ENCODE data around the gene ATP2C2.

The ATP2C2 gene

GRCh38 chr16:84360748-84361147, 7.6 kb upstream of the ATP2C2 start:
- no peak overlapping the region for H3K4me3 ChIP-seq (ENCODE audit: insufficient read depth, low read depth, low read length, poor library complexity, severe bottlenecking)
- no peaks in the 10 kb centered on the region for H3K9me3 ChIP-seq (ENCODE audit: control insufficient read depth, low read length)
- no peaks in the 10 kb centered on the region for H3K27me3 ChIP-seq (replicated peaks; ENCODE audit: control insufficient read depth, insufficient read depth, low read length, poor library complexity, severe bottlenecking)
- no peaks in the 10 kb centered on the region for H3K4me1 ChIP-seq (ENCODE audit: control insufficient read depth, insufficient read depth, low read length, poor library complexity, severe bottlenecking)
- H3K36me3 ChIP-seq (ENCODE audit: control insufficient read depth, insufficient read depth, low read length): no peaks in the 10 kb centered on the region
- no peak for DNase-seq
- H3K27ac ChIP-seq (ENCODE audit: insufficient read depth, low read length, poor library complexity, severe bottlenecking): no peak overlapping the region

GRCh38 chr16:84361546-84361945, 6.8 kb upstream of the ATP2C2 start:
- Histone ChIP-seq H3K27me3 (replicated peaks; ENCODE audit: control insufficient read depth, insufficient read depth, low read length, poor library complexity, severe bottlenecking) (no peaks in the 10 kb centered on the region), H3K9me3 (ENCODE audit: control insufficient read depth, low read length) (no peaks in the 10 kb centered on the region), H3K4me1 (ENCODE audit: control insufficient read depth, insufficient read depth, low read length, poor library complexity, severe bottlenecking) (no peaks in the 10 kb centered on the region), H3K36me3 (ENCODE audit: control insufficient read depth, insufficient read depth, low read length) (no peaks in the 10 kb centered on the region), H3K4me3 (ENCODE audit: insufficient read depth, low read depth, low read length, poor library complexity, severe bottlenecking) (no peak overlapping the region), H3K27ac (ENCODE audit: insufficient read depth, low read length, poor library complexity, severe bottlenecking) (no peak overlapping the region)
- no peak for DNase-seq

GRCh38 chr16:84362471-84362941, 5.8 kb upstream of the ATP2C2 start:
- no peak overlapping the region for H3K27ac ChIP-seq (ENCODE audit: insufficient read depth, low read length, poor library complexity, severe bottlenecking)

DNA sequence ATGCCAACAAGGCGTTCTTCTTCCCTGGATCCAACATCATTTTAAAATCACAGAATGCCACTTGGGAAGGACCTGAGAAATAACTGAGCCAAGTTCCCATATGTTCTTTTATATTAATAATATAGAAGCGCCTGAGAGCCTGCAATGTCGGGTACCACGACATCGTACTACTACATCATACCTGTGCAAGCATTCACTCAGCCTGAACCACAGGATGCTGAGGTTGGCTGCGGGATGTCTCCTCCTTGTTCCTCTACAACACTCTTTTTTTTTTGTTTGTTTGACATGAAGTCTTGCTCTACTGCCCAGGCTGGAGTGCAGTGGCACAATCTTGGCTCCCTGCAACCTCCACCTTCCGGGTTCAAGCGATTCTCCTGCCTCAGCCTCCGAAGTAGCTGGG, 2.1 kb upstream of the ATP2C2 start:
- H3K27me3 ChIP-seq (replicated peaks; ENCODE audit: control insufficient read depth, insufficient read depth, low read length, poor library complexity, severe bottlenecking): peaks cover 19% of the 10 kb centered on the region
- H3K9me3 ChIP-seq (ENCODE audit: control insufficient read depth, low read length): no peaks in the 10 kb centered on the region
- no peak overlapping the region for H3K27ac ChIP-seq (ENCODE audit: insufficient read depth, low read length, poor library complexity, severe bottlenecking)
- H3K4me1 ChIP-seq (ENCODE audit: control insufficient read depth, insufficient read depth, low read length, poor library complexity, severe bottlenecking): peaks cover 8% of the 10 kb centered on the region
- no peak overlapping the region for H3K4me3 ChIP-seq (ENCODE audit: insufficient read depth, low read depth, low read length, poor library complexity, severe bottlenecking)
- H3K36me3 ChIP-seq (ENCODE audit: control insufficient read depth, insufficient read depth, low read length): no peaks in the 10 kb centered on the region
- no peak for DNase-seq

More at GRCh38 chr16:84362471-84362941, 5.8 kb upstream of the ATP2C2 start:
- no peak overlapping the region for H3K4me3 ChIP-seq (ENCODE audit: insufficient read depth, low read depth, low read length, poor library complexity, severe bottlenecking)
- peaks cover under 1% of the 10 kb centered on the region for H3K27me3 ChIP-seq (replicated peaks; ENCODE audit: control insufficient read depth, insufficient read depth, low read length, poor library complexity, severe bottlenecking)
- H3K36me3 ChIP-seq (ENCODE audit: control insufficient read depth, insufficient read depth, low read length): no peaks in the 10 kb centered on the region
- H3K4me1 ChIP-seq (ENCODE audit: control insufficient read depth, insufficient read depth, low read length, poor library complexity, severe bottlenecking): no peaks in the 10 kb centered on the region
- H3K9me3 ChIP-seq (ENCODE audit: control insufficient read depth, low read length): no peaks in the 10 kb centered on the region
- no peak for DNase-seq

DNA sequence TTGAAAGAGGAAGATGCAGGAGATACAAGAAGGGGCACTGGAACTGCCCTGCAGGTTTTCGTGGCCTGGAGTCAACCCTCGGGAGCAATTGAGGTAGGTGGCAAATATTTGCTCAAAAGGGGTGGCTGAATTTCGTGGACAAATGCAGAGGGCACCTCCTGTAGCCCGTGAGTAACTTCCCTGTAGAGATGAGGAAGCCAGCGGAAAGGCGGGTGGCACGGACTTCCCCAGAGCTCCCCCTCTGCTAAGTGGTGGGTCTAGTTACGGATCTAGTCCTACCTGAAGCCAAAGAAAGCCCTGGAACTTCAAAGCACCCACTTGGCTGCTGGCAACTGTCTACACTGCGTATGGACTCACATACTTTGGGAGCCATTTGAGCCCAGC, 1.0 kb upstream of the ATP2C2 start:
- no peak overlapping the region for H3K27ac ChIP-seq (ENCODE audit: insufficient read depth, low read length, poor library complexity, severe bottlenecking)
- H3K4me3 ChIP-seq (ENCODE audit: insufficient read depth, low read depth, low read length, poor library complexity, severe bottlenecking): no peak overlapping the region
- no peaks in the 10 kb centered on the region for H3K36me3 ChIP-seq (ENCODE audit: control insufficient read depth, insufficient read depth, low read length)
- no peaks in the 10 kb centered on the region for H3K9me3 ChIP-seq (ENCODE audit: control insufficient read depth, low read length)
- peaks cover 8% of the 10 kb centered on the region for H3K4me1 ChIP-seq (ENCODE audit: control insufficient read depth, insufficient read depth, low read length, poor library complexity, severe bottlenecking)
- no peak for DNase-seq
- H3K27me3 ChIP-seq (replicated peaks; ENCODE audit: control insufficient read depth, insufficient read depth, low read length, poor library complexity, severe bottlenecking): peaks cover 25% of the 10 kb centered on the region

DNA sequence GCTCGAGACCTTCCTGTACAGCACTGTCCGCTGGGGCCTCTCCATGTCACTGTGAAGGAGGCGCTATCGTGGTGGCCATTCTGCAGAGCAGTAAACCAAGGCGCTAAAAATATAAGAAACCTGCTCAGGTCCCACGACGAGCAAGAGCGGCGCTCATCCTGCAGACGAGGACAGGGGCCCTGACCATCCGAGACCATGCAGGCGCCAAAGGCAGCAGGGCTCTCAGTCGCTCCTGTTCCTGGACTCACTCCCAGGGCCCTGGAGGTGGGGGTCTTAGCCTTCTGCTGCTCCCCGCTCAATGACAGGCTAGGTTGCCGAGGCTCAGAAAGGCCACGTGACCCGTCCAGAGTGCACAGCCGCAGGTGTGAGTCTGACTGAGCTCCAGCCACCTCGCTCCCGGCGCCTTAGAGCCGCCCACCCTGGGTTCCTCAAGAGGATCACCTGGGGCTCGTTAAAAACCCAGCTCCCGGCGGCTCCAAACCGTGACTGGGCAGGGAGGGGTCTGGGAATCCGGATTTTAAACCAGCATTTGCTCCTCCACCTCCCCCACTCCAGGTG, 509 bp upstream of the ATP2C2 start:
- Histone ChIP-seq H3K9me3 (ENCODE audit: control insufficient read depth, low read length) (no peaks in the 10 kb centered on the region), H3K36me3 (ENCODE audit: control insufficient read depth, insufficient read depth, low read length) (no peaks in the 10 kb centered on the region), H3K27ac (ENCODE audit: insufficient read depth, low read length, poor library complexity, severe bottlenecking) (no peak overlapping the region), H3K4me1 (ENCODE audit: control insufficient read depth, insufficient read depth, low read length, poor library complexity, severe bottlenecking) (peaks cover 8% of the 10 kb centered on the region), H3K27me3 (replicated peaks; ENCODE audit: control insufficient read depth, insufficient read depth, low read length, poor library complexity, severe bottlenecking) (peaks cover 25% of the 10 kb centered on the region), H3K4me3 (ENCODE audit: insufficient read depth, low read depth, low read length, poor library complexity, severe bottlenecking) (no peak overlapping the region)
- DNase-seq: no peak

- H3K36me3 ChIP-seq (ENCODE audit: control insufficient read depth, insufficient read depth, low read length): no peaks in the 10 kb centered on the region
- no peak overlapping the region for H3K4me3 ChIP-seq (ENCODE audit: insufficient read depth, low read depth, low read length, poor library complexity, severe bottlenecking)
- DNase-seq: no peak
- H3K27me3 ChIP-seq (replicated peaks; ENCODE audit: control insufficient read depth, insufficient read depth, low read length, poor library complexity, severe bottlenecking): peaks cover 25% of the 10 kb centered on the region
- no peaks in the 10 kb centered on the region for H3K9me3 ChIP-seq (ENCODE audit: control insufficient read depth, low read length)
- H3K4me1 ChIP-seq (ENCODE audit: control insufficient read depth, insufficient read depth, low read length, poor library complexity, severe bottlenecking): peaks cover 8% of the 10 kb centered on the region
- H3K27ac ChIP-seq (ENCODE audit: insufficient read depth, low read length, poor library complexity, severe bottlenecking): no peak overlapping the region
These were observed 767 bp downstream of the ATP2C2 start for GRCh38 chr16:84369105-84369504.

- Histone ChIP-seq H3K4me1 (ENCODE audit: control insufficient read depth, insufficient read depth, low read length, poor library complexity, severe bottlenecking) (peaks cover 8% of the 10 kb centered on the region), H3K27ac (ENCODE audit: insufficient read depth, low read length, poor library complexity, severe bottlenecking) (no peak overlapping the region), H3K27me3 (replicated peaks; ENCODE audit: control insufficient read depth, insufficient read depth, low read length, poor library complexity, severe bottlenecking) (peaks cover 25% of the 10 kb centered on the region), H3K4me3 (ENCODE audit: insufficient read depth, low read depth, low read length, poor library complexity, severe bottlenecking) (no peak overlapping the region), H3K36me3 (ENCODE audit: control insufficient read depth, insufficient read depth, low read length) (no peaks in the 10 kb centered on the region), H3K9me3 (ENCODE audit: control insufficient read depth, low read length) (no peaks in the 10 kb centered on the region)
- DNase-seq: no peak
These were observed 1.7 kb downstream of the ATP2C2 start for GRCh38 chr16:84369938-84370627.

- DNase-seq: no peak
- H3K4me3 ChIP-seq (ENCODE audit: insufficient read depth, low read depth, low read length, poor library complexity, severe bottlenecking): no peak overlapping the region
- no peaks in the 10 kb centered on the region for H3K9me3 ChIP-seq (ENCODE audit: control insufficient read depth, low read length)
- H3K4me1 ChIP-seq (ENCODE audit: control insufficient read depth, insufficient read depth, low read length, poor library complexity, severe bottlenecking): peaks cover 8% of the 10 kb centered on the region
- H3K36me3 ChIP-seq (ENCODE audit: control insufficient read depth, insufficient read depth, low read length): no peaks in the 10 kb centered on the region
- no peak overlapping the region for H3K27ac ChIP-seq (ENCODE audit: insufficient read depth, low read length, poor library complexity, severe bottlenecking)
- H3K27me3 ChIP-seq (replicated peaks; ENCODE audit: control insufficient read depth, insufficient read depth, low read length, poor library complexity, severe bottlenecking): peaks cover 25% of the 10 kb centered on the region
These were observed 2.6 kb downstream of the ATP2C2 start for GRCh38 chr16:84370723-84371552.

DNA sequence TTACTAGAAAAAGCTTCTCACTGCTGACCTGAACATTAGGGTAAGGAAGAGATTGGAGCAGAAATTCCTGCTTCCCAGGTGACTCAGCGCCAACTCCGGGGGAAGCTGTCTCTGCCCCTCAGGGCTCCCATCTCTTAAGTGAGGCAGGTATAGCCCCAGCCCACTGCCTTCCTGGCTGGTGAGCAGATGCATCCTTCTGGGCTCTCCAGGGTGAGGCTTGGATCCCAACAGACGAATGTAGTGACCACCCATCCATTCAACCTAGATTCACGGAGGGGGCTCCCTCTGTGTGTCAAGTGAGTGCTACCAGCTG, 3.2 kb downstream of the ATP2C2 start:
- no peak overlapping the region for H3K27ac ChIP-seq (ENCODE audit: insufficient read depth, low read length, poor library complexity, severe bottlenecking)
- peaks cover 25% of the 10 kb centered on the region for H3K27me3 ChIP-seq (replicated peaks; ENCODE audit: control insufficient read depth, insufficient read depth, low read length, poor library complexity, severe bottlenecking)
- H3K9me3 ChIP-seq (ENCODE audit: control insufficient read depth, low read length): no peaks in the 10 kb centered on the region

More for the DNA sequence above, 3.2 kb downstream of the ATP2C2 start:
- no peak overlapping the region for H3K4me3 ChIP-seq (ENCODE audit: insufficient read depth, low read depth, low read length, poor library complexity, severe bottlenecking)
- DNase-seq: no peak
- no peaks in the 10 kb centered on the region for H3K36me3 ChIP-seq (ENCODE audit: control insufficient read depth, insufficient read depth, low read length)
- peaks cover 8% of the 10 kb centered on the region for H3K4me1 ChIP-seq (ENCODE audit: control insufficient read depth, insufficient read depth, low read length, poor library complexity, severe bottlenecking)

All from effector memory CD4-positive, alpha-beta T cell (primary cell).